GM23338 (cell line): ENCODE data around the gene RNF4. TPM values are rescaled to one million over a fixed set of nuclear protein-coding genes. Genes with fewer than 3 reads are reported as not detected.

ENCODE experiments used
- ATAC-seq: fragments of 200-7000 bp; cut with Tn5 transposase; 3 replicates; pipeline ENCODE4 v1.9.1; 2020
- DNase-seq: peaks from one replicate; pipeline ENCODE4 v3.0.0-alpha.2; 2015; ENCODE audit warnings: low spot score
- H2AFZ ChIP-seq: fragments of 200-600 bp; sonication (generic); 2 replicates; pipeline ENCODE4 v1.8.0; 2016; ENCODE audit warnings: antibody characterized with exemption, mild to moderate bottlenecking, moderate library complexity
- H3F3A ChIP-seq: fragments of 200-600 bp; sonication (generic); replicated peaks from 2 replicates; pipeline ENCODE4 v1.8.0; 2017; ENCODE audit warnings: antibody characterized with exemption, mixed run types, low read depth
- H3K27ac ChIP-seq: fragments of 200-600 bp; sonication (generic); 2 replicates; pipeline ENCODE4 v1.6.1; 2016; ENCODE audit warnings: low read depth
- H3K27me3 ChIP-seq: fragments of 200-600 bp; sonication (generic); 2 replicates; pipeline ENCODE4 v1.8.0; 2016; ENCODE audit warnings: mild to moderate bottlenecking, mixed run types, moderate library complexity; ENCODE audit not compliant: insufficient read depth
- H3K36me3 ChIP-seq: fragments of 200-600 bp; sonication (generic); 2 replicates; pipeline ENCODE4 v1.8.0; 2016; ENCODE audit warnings: mild to moderate bottlenecking; ENCODE audit not compliant: insufficient read depth
- H3K4me1 ChIP-seq: fragments of 200-600 bp; sonication (generic); 2 replicates; pipeline ENCODE4 v1.8.0; 2016; ENCODE audit warnings: mild to moderate bottlenecking, moderate library complexity; ENCODE audit not compliant: insufficient read depth
- H3K4me2 ChIP-seq: fragments of 200-600 bp; sonication (generic); 2 replicates; pipeline ENCODE4 v1.7.1; 2017; ENCODE audit warnings: mixed run types
- H3K4me3 ChIP-seq: fragments of 200-600 bp; sonication (generic); 2 replicates; pipeline ENCODE4 v1.6.1; 2016; ENCODE audit warnings: mixed run types
- H3K79me2 ChIP-seq: fragments of 200-600 bp; sonication (generic); replicated peaks from 2 replicates; pipeline ENCODE4 v1.8.0; 2017; ENCODE audit warnings: mild to moderate bottlenecking; ENCODE audit not compliant: insufficient read depth
- H3K9me2 ChIP-seq: fragments of 200-600 bp; sonication (generic); 2 replicates; pipeline ENCODE4 v1.8.0; 2017; ENCODE audit not compliant: insufficient read depth
- H4K20me1 ChIP-seq: fragments of 200-600 bp; sonication (generic); replicated peaks from 2 replicates; pipeline ENCODE4 v1.8.0; 2017; ENCODE audit warnings: mild to moderate bottlenecking; ENCODE audit not compliant: insufficient read depth
- H3K27ac Mint-ChIP-seq: 2 replicates; pipeline ENCODE4 v1.8.0; 2020; ENCODE audit warnings: inconsistent platforms, mild to moderate bottlenecking, moderate library complexity, mixed read lengths
- H3K27me3 Mint-ChIP-seq: 3 replicates; pipeline ENCODE4 v1.8.0; 2022; ENCODE audit warnings: low read depth, mild to moderate bottlenecking, moderate library complexity, mixed read lengths, inconsistent platforms; ENCODE audit not compliant: insufficient read depth, poor library complexity
- H3K36me3 Mint-ChIP-seq: 3 replicates; pipeline ENCODE4 v1.8.0; 2021; ENCODE audit warnings: low read depth, mild to moderate bottlenecking, inconsistent platforms, moderate library complexity, mixed read lengths
- H3K4me1 Mint-ChIP-seq: 3 replicates; pipeline ENCODE4 v1.8.0; 2020; ENCODE audit warnings: mild to moderate bottlenecking, inconsistent platforms, mixed read lengths
- H3K4me3 Mint-ChIP-seq: 3 replicates; pipeline ENCODE4 v1.8.0; 2021; ENCODE audit warnings: moderate library complexity, mild to moderate bottlenecking, inconsistent platforms, mixed read lengths
- H3K9me3 Mint-ChIP-seq: 3 replicates; pipeline ENCODE4 v1.8.0; 2020; ENCODE audit warnings: moderate library complexity, mild to moderate bottlenecking, inconsistent platforms, mixed read lengths
- CREB1 ChIP-seq: fragments of 250-450 bp; sonication (Bioruptor Pico); IDR thresholded peaks from 2 replicates; pipeline ENCODE4 v1.5.0; 2020; ENCODE audit warnings: low read depth, mild to moderate bottlenecking, moderate library complexity
- EZH2 ChIP-seq: fragments of 200-600 bp; sonication (generic); IDR thresholded peaks from one replicate; pipeline ENCODE4 v1.8.0; 2017; ENCODE audit warnings: antibody characterized with exemption, mild to moderate bottlenecking, low read depth; ENCODE audit not compliant: unreplicated experiment
- EZH2phosphoT487 ChIP-seq: fragments of 200-600 bp; sonication (generic); IDR thresholded peaks from one replicate; pipeline ENCODE4 v1.8.1; 2018; ENCODE audit warnings: antibody characterized with exemption; ENCODE audit not compliant: unreplicated experiment
- JUNB ChIP-seq: IDR thresholded peaks from one replicate; pipeline ENCODE4 v1.6.1; 2016; ENCODE audit warnings: antibody characterized with exemption; ENCODE audit not compliant: unreplicated experiment
- NANOG ChIP-seq: IDR thresholded peaks from 2 replicates; pipeline ENCODE4 v1.6.1; 2016; ENCODE audit warnings: antibody characterized with exemption, borderline replicate concordance
- POLR2AphosphoS5 ChIP-seq: IDR thresholded peaks from 2 replicates; pipeline ENCODE4 v1.6.1; 2016; ENCODE audit warnings: antibody characterized with exemption, low read depth
- STAT1 ChIP-seq: IDR thresholded peaks from one replicate; pipeline ENCODE4 v1.6.1; 2016; ENCODE audit warnings: antibody characterized with exemption; ENCODE audit not compliant: unreplicated experiment
- ZNF114 ChIP-seq: fragments of 250-450 bp; sonication (Bioruptor Pico); IDR thresholded peaks from 2 replicates; pipeline ENCODE4 v1.5.0; 2020; ENCODE audit warnings: mild to moderate bottlenecking, moderate library complexity
- ZNF331 ChIP-seq: fragments of 250-450 bp; sonication (Bioruptor Pico); IDR thresholded peaks from 2 replicates; pipeline ENCODE4 v1.5.0; 2020; ENCODE audit warnings: low read depth, mild to moderate bottlenecking, moderate library complexity
- polyA plus RNA-seq: library from polyadenylated mRNA; unstranded; fragments of >200 nt; fragmentation: Nextera tagmentation; extraction: Ambion mirVana; gene quantifications from 2 replicates; pipeline ENCODE4 v1.2.1, GENCODE V29; 2016
- total RNA-seq: library from RNA; depleted of rRNA; stranded (reverse); fragments of >200 nt; shearing (Covaris generic); gene quantifications from 2 replicates; pipeline ENCODE4 v1.2.3, GENCODE V29; 2014
- TF ChIP-seq, protein P1 (sequence below), 2 experiments: fragments of 200-600 bp in 1 of 2; sonication (generic) in 1 of 2; conservative IDR thresholded peaks; 2 replicates each; pipeline versions ENCODE4 v1.5.1 to v1.6.1; 2016 to 2017; ENCODE audit warnings: antibody characterized with exemption in 2 of 2, low read depth in 2 of 2, mild to moderate bottlenecking in 2 of 2, moderate library complexity in 1 of 2
- TF ChIP-seq, protein P2 (sequence below): IDR thresholded peaks from 2 replicates; pipeline ENCODE4 v1.6.1; 2016; ENCODE audit warnings: antibody characterized with exemption
- TF ChIP-seq, protein P3 (sequence below): IDR thresholded peaks from one replicate; pipeline ENCODE4 v1.6.1; 2018; ENCODE audit warnings: antibody characterized with exemption; ENCODE audit not compliant: unreplicated experiment
- TF ChIP-seq, protein P4 (sequence below): fragments of 250-450 bp; sonication (Bioruptor Pico); IDR thresholded peaks from 2 replicates; pipeline ENCODE4 v1.5.0; 2020; ENCODE audit warnings: mild to moderate bottlenecking, moderate library complexity

RNF4 gene
- total and polyA plus RNA-seq, 2 experiments from 2014 or later, result 47.7 to 77.2 TPM

DNA sequence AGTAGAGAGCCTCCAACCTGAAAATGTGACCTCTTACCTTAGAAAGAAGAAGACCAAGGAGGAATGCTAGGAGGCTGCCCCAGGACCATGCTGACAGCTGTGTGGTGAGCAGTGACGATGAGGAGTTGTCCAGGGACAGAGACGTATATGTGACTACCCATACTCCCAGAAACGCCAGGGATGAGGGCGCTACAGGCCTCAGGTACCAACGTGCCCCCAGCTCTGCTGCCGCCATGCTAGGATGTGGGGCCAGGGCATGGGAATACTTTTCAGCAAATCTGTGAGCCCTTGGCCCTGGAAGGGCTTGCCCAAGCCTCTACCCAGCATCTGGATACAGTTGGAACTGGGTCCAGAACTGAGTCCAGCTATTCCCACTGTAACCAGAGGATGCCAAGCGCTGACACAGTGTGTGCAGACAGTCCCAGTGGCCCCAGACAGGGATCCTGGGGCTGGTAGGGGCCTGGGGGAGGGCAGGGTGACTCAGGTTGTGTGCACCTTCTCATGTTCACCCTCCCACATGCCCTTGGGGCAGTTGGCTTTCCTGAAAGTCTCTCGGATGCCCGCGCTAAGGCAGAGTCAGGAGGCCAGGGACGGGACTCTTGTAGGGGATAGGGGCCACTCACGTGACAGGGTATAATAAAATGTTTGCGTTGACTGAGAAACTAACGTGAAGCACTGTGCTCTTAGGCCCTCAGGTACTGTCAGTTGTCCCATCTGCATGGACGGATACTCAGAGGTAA is 43.7 kb downstream of the RNF4 start:
- TF ChIP-seq JUNB (no peak), CREB1 (CRISPR knock-in tag) (no peak), NANOG (no peak), STAT1 (no peak), EZH2 (no peak), ZNF114 (no peak), POLR2AphosphoS5 (no peak), ZNF331 (CRISPR knock-in tag) (no peak), EZH2phosphoT487 (no peak)
- TF ChIP-seq, protein P1, sequence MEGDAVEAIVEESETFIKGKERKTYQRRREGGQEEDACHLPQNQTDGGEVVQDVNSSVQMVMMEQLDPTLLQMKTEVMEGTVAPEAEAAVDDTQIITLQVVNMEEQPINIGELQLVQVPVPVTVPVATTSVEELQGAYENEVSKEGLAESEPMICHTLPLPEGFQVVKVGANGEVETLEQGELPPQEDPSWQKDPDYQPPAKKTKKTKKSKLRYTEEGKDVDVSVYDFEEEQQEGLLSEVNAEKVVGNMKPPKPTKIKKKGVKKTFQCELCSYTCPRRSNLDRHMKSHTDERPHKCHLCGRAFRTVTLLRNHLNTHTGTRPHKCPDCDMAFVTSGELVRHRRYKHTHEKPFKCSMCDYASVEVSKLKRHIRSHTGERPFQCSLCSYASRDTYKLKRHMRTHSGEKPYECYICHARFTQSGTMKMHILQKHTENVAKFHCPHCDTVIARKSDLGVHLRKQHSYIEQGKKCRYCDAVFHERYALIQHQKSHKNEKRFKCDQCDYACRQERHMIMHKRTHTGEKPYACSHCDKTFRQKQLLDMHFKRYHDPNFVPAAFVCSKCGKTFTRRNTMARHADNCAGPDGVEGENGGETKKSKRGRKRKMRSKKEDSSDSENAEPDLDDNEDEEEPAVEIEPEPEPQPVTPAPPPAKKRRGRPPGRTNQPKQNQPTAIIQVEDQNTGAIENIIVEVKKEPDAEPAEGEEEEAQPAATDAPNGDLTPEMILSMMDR (conservative IDR thresholded peaks at IDR 0.05; ENCODE audit: low read depth in 2 of 2), result no peak
- TF ChIP-seq, protein P2, sequence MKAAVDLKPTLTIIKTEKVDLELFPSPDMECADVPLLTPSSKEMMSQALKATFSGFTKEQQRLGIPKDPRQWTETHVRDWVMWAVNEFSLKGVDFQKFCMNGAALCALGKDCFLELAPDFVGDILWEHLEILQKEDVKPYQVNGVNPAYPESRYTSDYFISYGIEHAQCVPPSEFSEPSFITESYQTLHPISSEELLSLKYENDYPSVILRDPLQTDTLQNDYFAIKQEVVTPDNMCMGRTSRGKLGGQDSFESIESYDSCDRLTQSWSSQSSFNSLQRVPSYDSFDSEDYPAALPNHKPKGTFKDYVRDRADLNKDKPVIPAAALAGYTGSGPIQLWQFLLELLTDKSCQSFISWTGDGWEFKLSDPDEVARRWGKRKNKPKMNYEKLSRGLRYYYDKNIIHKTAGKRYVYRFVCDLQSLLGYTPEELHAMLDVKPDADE, result no peak
- TF ChIP-seq, protein P3, sequence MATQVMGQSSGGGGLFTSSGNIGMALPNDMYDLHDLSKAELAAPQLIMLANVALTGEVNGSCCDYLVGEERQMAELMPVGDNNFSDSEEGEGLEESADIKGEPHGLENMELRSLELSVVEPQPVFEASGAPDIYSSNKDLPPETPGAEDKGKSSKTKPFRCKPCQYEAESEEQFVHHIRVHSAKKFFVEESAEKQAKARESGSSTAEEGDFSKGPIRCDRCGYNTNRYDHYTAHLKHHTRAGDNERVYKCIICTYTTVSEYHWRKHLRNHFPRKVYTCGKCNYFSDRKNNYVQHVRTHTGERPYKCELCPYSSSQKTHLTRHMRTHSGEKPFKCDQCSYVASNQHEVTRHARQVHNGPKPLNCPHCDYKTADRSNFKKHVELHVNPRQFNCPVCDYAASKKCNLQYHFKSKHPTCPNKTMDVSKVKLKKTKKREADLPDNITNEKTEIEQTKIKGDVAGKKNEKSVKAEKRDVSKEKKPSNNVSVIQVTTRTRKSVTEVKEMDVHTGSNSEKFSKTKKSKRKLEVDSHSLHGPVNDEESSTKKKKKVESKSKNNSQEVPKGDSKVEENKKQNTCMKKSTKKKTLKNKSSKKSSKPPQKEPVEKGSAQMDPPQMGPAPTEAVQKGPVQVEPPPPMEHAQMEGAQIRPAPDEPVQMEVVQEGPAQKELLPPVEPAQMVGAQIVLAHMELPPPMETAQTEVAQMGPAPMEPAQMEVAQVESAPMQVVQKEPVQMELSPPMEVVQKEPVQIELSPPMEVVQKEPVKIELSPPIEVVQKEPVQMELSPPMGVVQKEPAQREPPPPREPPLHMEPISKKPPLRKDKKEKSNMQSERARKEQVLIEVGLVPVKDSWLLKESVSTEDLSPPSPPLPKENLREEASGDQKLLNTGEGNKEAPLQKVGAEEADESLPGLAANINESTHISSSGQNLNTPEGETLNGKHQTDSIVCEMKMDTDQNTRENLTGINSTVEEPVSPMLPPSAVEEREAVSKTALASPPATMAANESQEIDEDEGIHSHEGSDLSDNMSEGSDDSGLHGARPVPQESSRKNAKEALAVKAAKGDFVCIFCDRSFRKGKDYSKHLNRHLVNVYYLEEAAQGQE, result no peak
- TF ChIP-seq, protein P4, sequence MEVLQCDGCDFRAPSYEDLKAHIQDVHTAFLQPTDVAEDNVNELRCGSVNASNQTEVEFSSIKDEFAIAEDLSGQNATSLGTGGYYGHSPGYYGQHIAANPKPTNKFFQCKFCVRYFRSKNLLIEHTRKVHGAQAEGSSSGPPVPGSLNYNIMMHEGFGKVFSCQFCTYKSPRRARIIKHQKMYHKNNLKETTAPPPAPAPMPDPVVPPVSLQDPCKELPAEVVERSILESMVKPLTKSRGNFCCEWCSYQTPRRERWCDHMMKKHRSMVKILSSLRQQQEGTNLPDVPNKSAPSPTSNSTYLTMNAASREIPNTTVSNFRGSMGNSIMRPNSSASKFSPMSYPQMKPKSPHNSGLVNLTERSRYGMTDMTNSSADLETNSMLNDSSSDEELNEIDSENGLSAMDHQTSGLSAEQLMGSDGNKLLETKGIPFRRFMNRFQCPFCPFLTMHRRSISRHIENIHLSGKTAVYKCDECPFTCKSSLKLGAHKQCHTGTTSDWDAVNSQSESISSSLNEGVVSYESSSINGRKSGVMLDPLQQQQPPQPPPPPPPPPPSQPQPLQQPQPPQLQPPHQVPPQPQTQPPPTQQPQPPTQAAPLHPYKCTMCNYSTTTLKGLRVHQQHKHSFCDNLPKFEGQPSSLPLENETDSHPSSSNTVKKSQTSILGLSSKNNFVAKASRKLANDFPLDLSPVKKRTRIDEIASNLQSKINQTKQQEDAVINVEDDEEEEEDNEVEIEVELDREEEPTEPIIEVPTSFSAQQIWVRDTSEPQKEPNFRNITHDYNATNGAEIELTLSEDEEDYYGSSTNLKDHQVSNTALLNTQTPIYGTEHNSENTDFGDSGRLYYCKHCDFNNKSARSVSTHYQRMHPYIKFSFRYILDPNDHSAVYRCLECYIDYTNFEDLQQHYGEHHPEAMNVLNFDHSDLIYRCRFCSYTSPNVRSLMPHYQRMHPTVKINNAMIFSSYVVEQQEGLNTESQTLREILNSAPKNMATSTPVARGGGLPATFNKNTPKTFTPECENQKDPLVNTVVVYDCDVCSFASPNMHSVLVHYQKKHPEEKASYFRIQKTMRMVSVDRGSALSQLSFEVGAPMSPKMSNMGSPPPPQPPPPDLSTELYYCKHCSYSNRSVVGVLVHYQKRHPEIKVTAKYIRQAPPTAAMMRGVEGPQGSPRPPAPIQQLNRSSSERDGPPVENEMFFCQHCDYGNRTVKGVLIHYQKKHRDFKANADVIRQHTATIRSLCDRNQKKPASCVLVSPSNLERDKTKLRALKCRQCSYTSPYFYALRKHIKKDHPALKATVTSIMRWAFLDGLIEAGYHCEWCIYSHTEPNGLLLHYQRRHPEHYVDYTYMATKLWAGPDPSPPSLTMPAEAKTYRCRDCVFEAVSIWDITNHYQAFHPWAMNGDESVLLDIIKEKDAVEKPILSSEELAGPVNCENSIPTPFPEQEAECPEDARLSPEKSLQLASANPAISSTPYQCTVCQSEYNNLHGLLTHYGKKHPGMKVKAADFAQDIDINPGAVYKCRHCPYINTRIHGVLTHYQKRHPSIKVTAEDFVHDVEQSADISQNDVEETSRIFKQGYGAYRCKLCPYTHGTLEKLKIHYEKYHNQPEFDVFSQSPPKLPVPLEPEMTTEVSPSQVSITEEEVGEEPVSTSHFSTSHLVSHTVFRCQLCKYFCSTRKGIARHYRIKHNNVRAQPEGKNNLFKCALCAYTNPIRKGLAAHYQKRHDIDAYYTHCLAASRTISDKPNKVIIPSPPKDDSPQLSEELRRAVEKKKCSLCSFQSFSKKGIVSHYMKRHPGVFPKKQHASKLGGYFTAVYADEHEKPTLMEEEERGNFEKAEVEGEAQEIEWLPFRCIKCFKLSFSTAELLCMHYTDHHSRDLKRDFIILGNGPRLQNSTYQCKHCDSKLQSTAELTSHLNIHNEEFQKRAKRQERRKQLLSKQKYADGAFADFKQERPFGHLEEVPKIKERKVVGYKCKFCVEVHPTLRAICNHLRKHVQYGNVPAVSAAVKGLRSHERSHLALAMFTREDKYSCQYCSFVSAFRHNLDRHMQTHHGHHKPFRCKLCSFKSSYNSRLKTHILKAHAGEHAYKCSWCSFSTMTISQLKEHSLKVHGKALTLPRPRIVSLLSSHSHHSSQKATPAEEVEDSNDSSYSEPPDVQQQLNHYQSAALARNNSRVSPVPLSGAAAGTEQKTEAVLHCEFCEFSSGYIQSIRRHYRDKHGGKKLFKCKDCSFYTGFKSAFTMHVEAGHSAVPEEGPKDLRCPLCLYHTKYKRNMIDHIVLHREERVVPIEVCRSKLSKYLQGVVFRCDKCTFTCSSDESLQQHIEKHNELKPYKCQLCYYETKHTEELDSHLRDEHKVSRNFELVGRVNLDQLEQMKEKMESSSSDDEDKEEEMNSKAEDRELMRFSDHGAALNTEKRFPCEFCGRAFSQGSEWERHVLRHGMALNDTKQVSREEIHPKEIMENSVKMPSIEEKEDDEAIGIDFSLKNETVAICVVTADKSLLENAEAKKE, result no peak
- Histone ChIP-seq H2AFZ (no peak overlapping the region), H3K4me3 (no peak overlapping the region), H3K4me2 (no peak overlapping the region), H3K27ac (no peak overlapping the region), H3K79me2 (peaks cover 14% of the 10 kb centered on the region), H3F3A (0 out of 2 replicates have a peak, but pooled peaks cover 7% of the 10 kb centered on the region), H3K36me3 (peaks cover 22% of the 10 kb centered on the region), H3K9me2 (no peaks in the 10 kb centered on the region), H3K27me3 (no peaks in the 10 kb centered on the region), H3K4me1 (no peaks in the 10 kb centered on the region), H4K20me1 (peaks cover 9% of the 10 kb centered on the region)
- Mint-ChIP-seq H3K36me3 (peaks cover 73% of the 10 kb centered on the region), H3K27ac (no peak overlapping the region), H3K4me1 (no peaks in the 10 kb centered on the region), H3K27me3 (peaks cover 8% of the 10 kb centered on the region), H3K9me3 (no peaks in the 10 kb centered on the region), H3K4me3 (no peak overlapping the region)
- ATAC-seq (no peak), DNase-seq (no peak)
